ENCODE measurements around the gene CSF1R. TPM values are rescaled to one million over a fixed set of nuclear protein-coding genes. Genes with fewer than 3 reads are reported as not detected.

Gene CSF1R
- total and polyA plus RNA-seq, 2 of the 8 experiments (the other 6 are each of a cell fraction or from before 2014, with no cell fraction given) = 0.12 TPM; not detected in 1

GRCh38 chr5:150066436-150066835, 19.9 kb downstream of the CSF1R start (continued):
- TF ChIP-seq CHD7 (IDR thresholded peaks at IDR 0.05; ENCODE audit: insufficient replicate concordance, low read length) = no peak
- no peak for TF ChIP-seq TCF12 (IDR thresholded peaks at IDR 0.05; ENCODE audit: low read depth, low read length)
- TF ChIP-seq CREB1 (IDR thresholded peaks at IDR 0.05) = no peak
- TF ChIP-seq GTF2F1 (IDR thresholded peaks at IDR 0.05; ENCODE audit: borderline replicate concordance, low read depth, low read length) = no peak
